Measurements from ENCODE around the gene THSD8.

GRCh38 chr19:12791345-12792050, 10.4 kb upstream of the THSD8 start, which contains the start of gene JUNB:
- TF ChIP-seq EZH2 (IDR thresholded peaks at IDR 0.05; ENCODE audit: borderline replicate concordance, insufficient read depth, low read length, poor library complexity, severe bottlenecking): no peak
- peak; percentile 13 for TF ChIP-seq CTCF (IDR thresholded peaks at IDR 0.05; ENCODE audit: poor library complexity, severe bottlenecking)
- no peak for TF ChIP-seq RAD21 (conservative IDR thresholded peaks at IDR 0.05)
- TF ChIP-seq REST (IDR thresholded peaks at IDR 0.05; ENCODE audit: borderline replicate concordance): peak; percentile 96
